NCI-H1105 treated with DMSO at 0.1 percent for 48 hours (cell line): ENCODE data around the gene SMARCD2.
"Not testable (repeated sequence)": the region's sequence is repeated elsewhere in the genome, so short reads cannot be mapped to it uniquely, and the experiment has no call there.

Experiments used
- DNase-seq: peaks from one replicate; lab custom pipeline; 2025; lab: John Stamatoyannopoulos, UW

Gene SMARCD2

DNA sequence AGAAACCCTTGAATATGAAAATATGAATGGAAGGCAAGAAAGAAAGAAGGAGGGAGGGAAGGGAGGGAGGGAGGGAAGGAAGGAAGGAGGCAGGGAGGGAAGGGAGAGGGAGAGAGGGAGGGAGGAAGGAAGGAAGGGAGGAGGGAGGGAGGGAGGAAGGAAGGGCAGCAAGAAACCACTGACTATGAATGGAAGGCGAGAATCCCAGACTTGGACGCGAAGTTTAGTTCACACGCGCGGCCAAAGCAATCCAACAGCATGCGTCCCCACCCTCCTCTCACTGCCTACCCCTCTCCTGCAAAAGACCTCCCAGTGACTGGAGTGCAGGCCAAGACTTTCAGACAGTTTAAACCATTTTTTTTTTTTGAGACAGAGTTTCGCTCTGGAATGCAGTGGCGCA lies 7.9 kb upstream of the SMARCD2 start:
- DNase-seq = no peak

DNA sequence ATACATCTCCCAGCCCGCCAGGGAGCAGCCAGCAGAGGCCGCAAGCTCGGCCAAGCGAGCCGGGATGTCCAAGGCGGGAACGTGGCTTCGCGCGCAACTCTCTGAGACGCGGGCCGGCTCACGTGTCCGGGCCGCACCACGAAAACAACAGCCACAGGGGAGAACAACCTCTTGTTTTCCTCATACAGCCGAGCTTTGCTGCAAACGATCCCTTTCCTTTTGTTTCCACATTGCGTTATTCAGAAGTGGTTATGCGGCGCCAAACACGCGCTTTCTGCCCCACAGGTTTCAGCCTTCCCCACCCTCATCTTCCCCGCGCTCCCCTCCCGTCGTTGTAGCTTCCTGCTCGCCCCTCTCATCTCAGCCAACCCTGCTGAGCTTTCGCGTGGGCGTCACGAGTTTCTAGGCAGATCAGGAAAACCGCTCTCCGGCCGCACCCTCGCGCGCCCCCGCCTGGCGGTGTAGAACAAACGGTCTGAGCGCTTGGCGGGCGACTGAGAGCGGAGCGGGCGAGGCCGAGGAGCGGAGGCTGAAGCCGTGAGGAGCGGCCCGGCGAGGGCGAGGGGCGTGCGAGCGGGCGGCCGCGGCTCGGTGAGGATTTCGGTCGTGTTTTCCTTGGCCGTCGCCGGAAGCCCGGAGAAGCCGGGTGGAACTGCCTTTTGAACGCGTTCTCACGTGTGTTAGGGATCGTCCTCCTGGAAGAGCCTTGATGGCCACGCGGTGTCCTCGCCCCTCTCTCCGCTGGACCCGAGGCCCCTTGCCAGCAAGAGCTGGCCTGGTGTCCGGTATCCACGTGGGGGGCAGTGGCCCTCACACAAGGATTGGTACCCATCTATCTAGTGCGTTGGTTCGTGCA lies 6.6 kb upstream of the SMARCD2 start:
- DNase-seq = no peak

DNA sequence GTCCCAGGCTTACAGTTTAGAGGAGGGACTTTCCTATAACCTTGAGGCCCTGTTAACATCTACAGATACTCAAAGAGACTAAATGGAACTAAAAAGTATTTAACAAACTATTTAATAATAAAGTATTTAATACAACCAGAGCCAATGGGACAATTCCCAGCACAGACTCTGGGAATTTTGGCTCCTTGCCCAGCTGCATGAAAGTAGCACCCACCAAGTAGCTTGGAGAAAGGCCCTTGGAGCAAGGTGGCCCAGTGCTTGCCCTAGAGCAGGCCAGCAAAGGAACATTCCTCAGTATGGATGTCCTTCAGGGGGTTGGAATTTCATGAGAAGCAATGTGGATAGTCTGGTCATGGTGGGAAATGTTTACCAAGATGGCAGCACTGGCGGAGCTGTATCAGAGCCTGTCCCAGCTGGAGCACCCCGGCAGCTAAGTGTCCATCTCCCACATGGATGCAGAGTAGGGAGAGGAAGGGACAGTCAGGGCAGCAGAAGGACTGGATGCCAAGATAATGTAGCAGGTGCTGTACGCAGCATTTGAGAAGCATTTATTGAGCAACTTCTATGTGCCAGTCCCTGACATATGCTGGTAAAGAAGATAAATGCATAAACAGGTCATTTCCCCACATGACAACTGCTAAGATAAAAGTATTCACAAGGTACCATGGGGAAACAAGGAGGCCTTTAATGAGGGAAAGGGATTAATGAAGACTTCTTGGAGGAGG lies 5.2 kb upstream of the SMARCD2 start:
- no peak for DNase-seq

DNA sequence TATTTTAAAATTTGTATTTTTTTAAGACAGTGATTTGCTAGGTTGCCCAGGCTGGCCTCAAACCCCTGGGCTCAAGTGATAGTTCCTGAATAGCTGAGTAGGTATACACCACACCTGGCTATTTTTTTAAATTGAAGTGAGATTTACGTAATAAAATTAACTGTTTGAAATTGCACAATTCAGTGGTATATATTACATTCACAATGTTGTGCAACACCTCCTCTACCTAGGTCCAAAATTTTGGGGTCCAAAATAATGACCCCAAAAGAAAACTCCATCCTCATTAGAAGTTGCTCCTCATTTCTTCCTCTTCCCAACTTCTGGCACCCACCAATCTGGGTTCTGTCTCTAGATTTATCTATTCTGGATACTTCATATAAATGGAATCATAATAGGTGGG lies 3.0 kb upstream of the SMARCD2 start:
- DNase-seq = no peak

DNA sequence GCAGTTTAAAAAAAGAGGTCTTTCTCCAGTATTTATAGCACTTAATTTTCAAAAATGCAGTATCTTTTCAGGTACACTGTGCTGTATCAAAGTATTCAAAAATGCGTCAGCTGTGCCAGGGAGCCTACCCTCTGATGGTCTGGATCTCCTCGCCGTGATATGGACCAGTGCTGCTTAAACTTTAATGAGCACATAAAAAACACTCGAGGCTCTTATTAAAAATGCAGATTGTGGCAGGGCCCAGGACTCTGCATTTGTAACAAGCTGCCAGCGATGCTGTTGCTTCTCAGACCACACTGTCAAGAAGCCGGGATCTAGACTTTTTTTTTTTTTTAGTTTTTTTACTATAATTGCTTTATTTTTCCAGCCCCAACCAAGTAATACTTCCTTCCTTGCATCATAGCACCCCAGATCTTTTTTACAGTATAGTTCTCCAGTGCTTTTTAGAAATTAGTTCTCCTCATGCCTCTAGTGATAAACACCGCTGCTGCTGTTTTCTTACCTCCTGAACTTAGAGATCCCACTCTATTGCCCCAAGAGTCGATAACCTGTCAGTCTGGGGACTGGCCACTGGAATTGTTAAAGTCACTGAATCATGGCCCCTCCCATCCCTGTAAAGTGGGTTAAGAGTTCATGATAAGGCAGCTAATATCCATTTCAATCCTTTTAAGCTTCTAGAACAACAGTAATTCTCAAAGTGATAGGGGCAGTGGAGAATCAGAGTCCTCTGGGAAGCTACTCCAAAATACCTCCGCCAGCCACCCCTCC lies 1.6 kb upstream of the SMARCD2 start:
- DNase-seq = no peak

DNA sequence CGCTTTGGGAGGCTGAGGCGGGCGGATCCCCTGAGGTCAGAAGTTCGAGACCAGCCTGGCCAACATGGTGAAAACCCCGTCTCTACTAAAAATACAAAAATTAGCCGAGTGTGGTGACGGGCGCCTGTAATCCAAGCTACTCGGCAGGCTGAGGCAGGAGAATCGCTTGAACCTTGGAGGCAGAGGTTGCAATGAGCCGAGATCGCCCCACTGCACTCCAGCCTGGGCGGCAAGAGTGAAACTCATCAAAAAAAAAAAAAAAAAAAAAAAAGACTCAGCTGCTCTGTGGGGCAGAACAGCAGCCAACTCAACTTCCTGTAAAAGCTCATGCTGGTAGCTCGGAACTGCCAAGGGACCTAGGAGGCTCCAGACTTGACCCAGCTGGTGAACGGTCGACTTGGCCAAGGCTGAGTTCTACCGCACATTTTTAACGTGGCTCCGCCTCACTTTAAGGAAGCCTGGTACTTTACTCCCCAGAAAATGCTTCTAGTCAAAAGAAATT lies 953 bp upstream of the SMARCD2 start:
- DNase-seq = not testable (repeated sequence)

DNA sequence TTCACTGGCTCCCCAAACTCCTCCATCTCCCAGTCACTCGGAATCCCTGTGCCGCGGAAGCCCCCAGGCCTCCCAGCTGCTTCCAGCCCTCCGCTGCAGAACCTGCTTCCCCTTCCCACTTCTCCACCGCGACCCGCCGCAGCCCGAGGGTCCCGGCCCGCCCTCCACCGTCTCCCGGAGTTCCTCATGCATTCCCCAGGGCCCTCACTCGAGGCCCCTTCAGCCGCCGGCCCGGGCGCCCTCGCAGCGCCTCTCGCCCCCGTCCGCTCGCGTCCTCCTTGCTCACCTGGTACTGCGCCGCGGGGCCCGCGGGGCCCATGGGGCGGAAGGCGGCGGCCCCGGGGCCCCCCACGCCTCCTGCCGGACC lies 329 bp downstream of the SMARCD2 start:
- no peak for DNase-seq

DNA sequence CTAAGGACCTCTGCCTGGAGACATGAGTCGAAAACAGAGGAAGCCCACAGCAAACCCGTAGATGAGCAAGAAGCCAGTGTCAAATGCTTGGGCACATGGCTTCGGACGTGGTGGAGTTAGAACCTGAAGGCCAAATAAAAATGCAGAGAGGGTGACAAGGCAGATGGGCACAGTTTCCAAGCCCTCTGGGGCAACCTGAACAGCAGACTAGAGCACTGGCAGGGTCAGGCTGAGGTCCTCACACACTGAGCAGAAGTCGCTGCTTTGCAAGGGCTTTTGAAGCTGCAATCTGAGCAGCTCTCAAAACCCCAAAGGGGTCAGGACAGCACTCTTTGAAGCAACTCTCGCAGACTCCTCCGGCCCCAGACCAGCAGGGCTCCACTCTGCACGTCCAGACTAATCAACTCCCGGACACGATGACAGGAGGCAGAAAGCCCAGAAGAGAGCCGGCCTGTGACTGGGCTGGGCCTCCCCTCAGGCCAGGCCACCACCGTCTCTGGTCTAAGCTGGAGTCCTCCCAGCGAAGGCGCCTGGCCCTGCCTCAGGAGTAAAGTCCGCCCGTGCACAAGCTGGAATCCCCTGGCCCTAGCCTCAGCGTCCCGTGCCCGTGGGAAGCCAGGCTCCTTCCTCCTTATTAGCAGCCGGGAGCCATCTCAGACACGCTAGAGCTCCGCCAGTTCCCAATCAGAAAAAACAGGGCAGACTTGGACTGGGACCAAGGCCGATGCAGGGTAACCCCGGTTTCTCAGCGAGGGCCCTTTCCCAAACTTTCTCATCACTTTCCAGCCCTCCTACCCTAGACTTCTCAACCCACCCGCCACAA lies 924 bp downstream of the SMARCD2 start:
- DNase-seq = no peak

DNA sequence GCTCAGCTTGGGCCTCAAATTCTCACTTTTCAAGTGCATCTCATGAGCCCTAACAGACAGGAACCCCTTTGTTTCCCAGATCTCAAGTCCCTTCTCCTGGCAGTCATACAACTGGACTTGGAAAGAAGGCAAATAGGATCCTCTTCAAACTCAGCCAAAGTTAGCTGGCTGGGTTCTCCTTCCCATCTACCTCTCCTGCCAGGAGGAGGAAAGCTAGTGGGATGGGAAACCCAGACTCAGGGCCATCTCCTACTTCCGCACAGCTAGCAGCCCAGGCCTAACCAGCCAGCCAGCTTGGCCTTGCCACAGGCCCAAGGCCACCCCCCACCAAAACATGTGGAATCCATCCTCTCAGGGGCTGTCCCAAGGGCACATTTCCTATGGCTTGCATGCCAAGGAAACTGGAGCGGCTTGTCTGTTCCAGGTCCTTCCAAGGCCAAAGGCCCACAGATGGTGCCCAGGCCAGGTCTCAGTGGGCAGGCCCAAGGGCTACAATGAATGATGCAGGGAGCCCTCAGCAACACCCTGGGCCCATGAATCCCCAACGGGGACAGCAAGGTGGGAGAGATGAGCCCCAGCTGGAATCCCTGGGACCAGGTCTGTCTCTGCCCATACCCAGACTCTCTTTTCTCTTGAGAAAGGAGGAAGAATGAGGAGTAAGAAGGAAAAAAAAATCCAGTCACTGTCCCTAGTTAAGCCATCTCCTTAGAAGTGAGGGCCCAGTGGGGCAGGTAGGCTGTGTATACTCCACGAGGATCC lies 1.7 kb downstream of the SMARCD2 start:
- DNase-seq = no peak

DNA sequence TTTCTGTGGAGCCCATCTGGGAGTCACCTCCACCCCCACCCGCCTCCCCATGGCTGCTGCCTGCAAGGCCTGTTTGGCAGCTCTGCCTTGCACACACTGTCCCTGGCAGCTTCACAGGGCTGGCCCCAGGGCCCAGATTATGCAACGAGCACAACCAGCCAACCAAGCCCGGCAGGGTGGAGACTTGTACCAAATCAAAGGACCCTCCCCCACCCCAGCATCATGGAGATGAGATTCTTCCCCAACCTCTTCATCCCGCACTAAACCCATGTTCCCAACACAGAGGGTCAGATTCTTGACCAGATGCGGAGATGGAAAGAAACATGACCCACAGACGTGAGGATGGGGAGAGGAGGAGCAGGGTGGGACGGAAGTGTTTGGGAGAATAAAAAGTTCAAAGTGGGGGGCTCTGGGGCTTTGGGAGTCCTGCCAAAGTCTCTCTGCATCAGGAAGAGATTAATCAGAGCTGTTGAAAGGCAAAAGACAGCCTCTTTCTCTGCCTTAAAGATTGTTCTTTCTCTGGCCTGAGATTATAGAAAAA lies 3.8 kb downstream of the SMARCD2 start:
- DNase-seq = no peak

DNA sequence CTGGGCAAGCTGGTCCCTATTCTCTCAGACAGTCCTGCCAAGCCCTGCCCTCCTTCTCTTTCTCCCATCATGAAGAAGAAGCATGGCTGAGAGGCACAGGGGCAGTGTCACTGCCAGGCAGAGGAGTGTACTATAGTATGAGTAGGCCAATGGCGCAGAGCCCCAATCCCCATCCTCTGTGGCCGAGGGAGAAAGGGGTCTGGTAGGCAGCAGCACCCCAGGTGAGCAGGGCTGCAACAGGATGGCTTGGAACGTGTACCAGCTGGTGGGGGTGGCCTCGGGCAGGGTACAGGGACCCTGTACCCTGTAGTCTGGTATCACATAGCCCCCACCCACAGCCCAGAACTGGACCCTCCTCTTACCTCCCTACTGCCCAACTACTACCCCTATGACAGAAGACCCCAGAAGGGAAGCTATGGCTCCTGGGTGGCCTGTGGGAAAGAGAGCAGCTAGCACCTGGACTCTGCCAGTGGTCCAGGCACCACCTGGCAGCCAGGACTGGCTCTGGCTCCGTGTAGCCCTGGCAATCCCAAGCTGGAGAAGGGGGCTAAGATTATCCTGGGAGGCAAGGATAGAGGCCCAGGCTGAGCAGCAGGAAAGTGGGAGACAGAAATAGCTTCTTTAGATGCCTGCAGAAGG lies 4.4 kb downstream of the SMARCD2 start:
- no peak for DNase-seq

DNA sequence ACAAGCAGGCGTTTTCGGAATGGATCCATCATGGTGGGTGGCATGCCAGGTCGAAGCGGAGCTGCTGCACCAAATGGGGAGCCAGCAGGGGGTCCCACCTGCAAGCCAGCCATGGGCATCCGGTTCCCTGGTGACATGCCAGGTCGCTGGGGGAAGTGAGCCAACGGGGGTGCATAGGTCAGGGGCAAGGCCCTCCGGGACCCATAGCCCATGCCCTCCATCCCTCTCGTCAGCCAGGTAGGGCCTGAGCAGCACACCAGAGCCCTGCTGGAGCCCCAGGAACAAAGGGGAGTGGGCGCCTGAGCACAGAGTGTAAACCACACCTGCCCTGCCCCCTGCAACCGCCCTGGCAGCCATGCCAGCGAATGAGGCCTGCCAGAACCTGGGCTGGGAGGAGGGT lies 5.0 kb downstream of the SMARCD2 start:
- DNase-seq = no peak

DNA sequence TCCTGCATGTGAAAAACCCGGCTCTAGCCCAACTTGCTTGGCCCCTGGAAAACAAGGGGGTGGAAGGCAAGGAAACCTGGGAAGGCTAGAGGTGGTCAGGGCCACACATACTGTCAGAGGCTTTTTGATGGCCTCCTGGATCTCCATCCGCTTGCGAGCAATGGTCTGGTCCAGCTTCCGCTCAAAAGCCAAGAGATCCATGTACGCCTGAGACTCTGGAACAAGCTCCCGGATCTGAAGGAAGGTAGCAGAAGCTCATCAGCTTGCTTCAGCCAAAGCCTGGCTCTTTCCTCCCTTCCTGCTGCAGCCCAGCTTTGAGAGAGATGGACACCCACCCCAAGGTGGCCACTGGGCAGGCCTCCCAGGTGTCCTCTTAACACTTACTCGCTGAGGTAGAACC lies 5.7 kb downstream of the SMARCD2 start:
- no peak for DNase-seq

DNA sequence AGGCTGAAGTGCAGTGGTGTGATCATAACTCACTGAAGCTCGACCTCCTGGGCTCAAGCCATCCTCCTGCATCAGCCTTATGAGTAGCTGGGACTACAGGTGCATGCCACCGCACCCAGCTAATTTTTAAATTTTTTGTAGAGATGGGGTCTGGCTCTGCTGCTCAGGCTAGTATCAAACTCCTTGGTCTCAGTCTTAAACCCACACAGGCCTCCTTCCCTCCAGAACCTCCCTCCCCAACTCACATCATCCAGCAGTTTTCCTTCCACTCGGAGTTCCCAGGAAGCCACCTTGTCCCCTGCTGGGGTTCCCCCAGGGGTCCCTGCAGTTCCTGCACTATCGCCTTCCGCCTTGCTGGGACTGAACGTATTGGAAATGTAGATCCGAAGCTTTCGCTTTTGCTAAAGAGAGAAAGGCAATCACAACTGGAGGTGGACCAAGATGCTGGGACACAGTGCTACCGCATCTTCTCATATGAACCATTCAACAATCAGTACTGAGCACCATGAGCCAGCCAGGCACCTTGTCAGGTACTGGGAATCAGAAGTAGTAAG lies 7.2 kb downstream of the SMARCD2 start:
- DNase-seq = no peak

DNA sequence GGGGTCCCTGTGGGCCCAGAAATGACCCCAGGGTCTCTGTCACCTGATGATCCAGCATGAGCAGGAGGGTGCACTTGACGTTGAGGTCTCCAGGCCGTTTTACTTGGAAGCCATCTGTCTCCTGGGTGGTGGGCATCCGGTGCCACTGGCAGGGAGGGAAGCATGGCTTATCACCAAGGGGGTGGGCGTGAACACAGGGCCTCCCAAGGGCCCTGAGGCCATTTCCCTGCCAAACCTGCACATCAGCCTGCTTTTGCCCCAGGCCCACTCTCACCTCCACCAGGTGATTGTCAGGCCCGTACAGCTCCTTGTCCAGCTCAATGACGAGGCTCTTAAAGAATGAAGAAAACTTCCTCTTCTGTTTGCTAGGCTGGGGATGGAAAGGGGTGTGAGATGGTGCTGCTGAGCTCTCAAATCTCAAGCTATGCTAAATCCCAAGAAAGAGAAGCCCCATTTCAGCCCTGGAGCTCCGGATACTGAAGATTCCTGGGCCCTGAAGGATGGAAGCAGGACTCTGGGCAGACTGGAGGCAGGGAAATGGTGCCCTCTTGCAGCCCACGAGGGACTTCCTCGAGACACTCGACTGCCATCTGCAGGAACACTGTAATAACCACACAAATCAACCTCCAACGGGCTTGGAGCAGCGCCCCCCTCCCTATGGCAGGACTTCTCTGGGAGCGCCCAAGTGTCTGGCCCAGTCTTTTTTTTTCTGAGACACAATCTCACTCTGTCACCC lies 7.9 kb downstream of the SMARCD2 start:
- peak; percentile 71 for DNase-seq

DNA sequence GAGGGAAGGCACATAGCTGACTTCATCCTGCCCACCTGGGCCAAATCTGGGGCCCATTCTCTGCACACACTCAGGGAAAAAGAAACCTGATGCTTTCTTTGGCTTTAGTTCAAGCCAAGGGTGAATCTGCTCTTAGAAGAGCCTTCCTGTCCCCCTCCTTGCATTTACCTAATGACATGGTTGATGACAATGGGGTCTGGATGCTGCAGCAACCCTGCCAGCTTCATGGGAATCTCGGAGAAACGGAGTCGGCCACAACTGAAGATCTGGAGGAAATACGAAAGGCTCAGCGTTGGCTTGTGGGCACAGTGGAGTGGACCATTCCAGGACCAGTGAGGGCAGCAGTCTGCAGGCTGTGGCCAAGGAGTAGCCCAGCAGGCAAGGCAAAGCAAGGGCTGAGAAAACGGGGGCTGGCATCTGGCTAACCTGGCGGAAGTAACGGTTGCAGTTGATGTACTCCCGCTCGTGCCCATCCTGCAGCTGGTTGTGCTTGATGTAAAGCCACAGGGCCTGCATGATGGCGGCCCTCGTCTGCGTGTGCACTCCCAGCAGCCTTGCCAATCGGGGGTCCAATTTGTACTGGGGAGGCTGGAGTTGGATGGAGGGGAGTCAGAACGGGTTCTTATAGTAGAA lies 8.6 kb downstream of the SMARCD2 start:
- DNase-seq = no peak

DNA sequence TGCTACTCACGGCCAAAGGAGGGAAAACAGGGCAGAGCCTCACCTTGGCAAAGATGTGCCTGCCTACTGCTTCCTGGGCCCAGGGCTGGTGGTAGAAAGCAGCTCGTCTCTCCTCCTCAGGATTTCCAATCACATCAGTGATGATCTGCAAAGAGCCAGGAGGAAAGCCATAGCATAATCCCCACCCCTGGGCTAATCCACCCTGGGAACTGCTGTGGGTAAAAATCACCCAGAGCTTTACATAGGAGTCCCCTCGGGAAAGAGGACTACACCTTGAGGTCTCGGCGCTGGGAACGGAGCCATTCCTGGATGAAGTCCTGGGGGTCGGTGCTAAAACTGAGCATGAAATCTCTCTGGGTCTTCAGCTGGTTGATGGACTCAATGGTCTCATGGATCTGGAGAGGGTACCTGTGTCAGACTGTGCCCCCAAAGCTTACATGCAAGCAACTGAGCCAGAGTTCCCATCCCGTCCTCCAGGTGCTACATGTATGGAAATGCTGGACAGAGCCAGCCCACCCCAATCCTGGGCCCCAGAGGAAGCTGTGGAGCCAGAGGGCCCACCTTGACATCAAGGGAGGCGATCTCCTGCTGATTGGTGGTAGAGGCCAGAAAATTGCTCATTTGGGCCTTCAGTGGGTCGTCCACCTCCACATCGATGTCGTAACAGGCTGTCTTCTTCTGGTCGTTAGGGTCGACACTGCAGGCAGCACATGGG lies 9.3 kb downstream of the SMARCD2 start:
- DNase-seq = no peak

DNA sequence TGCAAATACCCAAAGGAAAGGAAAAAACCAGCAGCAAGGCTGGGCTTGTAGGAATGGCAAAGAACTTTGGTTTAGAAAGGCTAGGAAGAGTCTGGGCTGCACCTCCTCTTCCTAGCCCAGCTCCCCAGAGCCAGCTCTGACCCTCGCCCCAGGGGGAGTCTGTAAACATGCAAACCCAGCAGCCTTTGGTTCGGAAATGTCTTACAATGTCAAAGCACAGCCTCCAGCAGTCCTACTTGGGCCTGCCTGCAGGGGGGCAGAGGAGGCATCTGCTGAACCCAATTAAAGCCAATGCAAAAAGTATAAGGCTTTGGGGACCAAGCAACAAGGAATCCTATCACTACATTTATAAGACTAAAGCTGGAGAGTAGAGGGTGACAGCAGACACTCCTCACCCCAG lies 10.0 kb downstream of the SMARCD2 start:
- no peak for DNase-seq
